PC-9 (cell line): Measurements from ENCODE around the gene MYBPHL.

Source experiments
- EZH2 ChIP-seq: fragments of 200-600 bp; sonication (generic); IDR thresholded peaks from 2 replicates; pipeline ENCODE4 v1.8.0; 2017; ENCODE audit warnings: antibody characterized with exemption, low read depth
- TF ChIP-seq, protein P1 (sequence below): fragments of 200-600 bp; sonication (generic); conservative IDR thresholded peaks from 2 replicates; pipeline ENCODE4 v1.6.1; 2017; ENCODE audit warnings: mixed run types, antibody characterized with exemption, mild to moderate bottlenecking, moderate library complexity

- TF ChIP-seq EZH2, result no peak
- TF ChIP-seq, protein P1, sequence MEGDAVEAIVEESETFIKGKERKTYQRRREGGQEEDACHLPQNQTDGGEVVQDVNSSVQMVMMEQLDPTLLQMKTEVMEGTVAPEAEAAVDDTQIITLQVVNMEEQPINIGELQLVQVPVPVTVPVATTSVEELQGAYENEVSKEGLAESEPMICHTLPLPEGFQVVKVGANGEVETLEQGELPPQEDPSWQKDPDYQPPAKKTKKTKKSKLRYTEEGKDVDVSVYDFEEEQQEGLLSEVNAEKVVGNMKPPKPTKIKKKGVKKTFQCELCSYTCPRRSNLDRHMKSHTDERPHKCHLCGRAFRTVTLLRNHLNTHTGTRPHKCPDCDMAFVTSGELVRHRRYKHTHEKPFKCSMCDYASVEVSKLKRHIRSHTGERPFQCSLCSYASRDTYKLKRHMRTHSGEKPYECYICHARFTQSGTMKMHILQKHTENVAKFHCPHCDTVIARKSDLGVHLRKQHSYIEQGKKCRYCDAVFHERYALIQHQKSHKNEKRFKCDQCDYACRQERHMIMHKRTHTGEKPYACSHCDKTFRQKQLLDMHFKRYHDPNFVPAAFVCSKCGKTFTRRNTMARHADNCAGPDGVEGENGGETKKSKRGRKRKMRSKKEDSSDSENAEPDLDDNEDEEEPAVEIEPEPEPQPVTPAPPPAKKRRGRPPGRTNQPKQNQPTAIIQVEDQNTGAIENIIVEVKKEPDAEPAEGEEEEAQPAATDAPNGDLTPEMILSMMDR, result no peak
Measured at GRCh38 chr1:109265016-109265415, 41.8 kb downstream of the MYBPHL start.
